K562 (cell line): Measurements from ENCODE around the gene MPIG6B. TPM values are rescaled to one million over a fixed set of nuclear protein-coding genes. Genes with fewer than 3 reads are reported as not detected.

Experiments used
- BRF1 ChIP-seq: IDR thresholded peaks from 3 replicates; pipeline ENCODE4 v1.6.1; 2011; ENCODE audit warnings: borderline replicate concordance, mild to moderate bottlenecking; ENCODE audit not compliant: insufficient read length; ENCODE audit errors: extremely low read depth
- EP300 ChIP-seq: IDR thresholded peaks from 2 replicates; pipeline ENCODE4 v1.6.1; 2012; ENCODE audit warnings: low read length, improper control_type of control experiment
- HDAC2 ChIP-seq: fragments of 450-650 bp; IDR thresholded peaks from 2 replicates; pipeline ENCODE4 v1.6.1; 2016; ENCODE audit warnings: mild to moderate bottlenecking
- NEUROD1 ChIP-seq: fragments of 150-350 bp; IDR thresholded peaks from 2 replicates; pipeline ENCODE4 v1.6.1; 2014; ENCODE audit warnings: borderline replicate concordance, low read length, low read depth; ENCODE audit not compliant: partially characterized antibody
- PHB ChIP-seq: fragments of 250-450 bp; sonication (Bioruptor Pico); IDR thresholded peaks from 2 replicates; pipeline ENCODE4 v1.5.0; 2021
- RFX7 ChIP-seq: fragments of 250-450 bp; sonication (Bioruptor Pico); IDR thresholded peaks from 2 replicates; pipeline ENCODE4 v1.5.1; 2021; ENCODE audit warnings: mild to moderate bottlenecking
- ZBTB11 ChIP-seq, 3 experiments: fragments of 200-800 bp in 1 of 3; fragments of 250-450 bp in 1 of 3; fragments of 450-650 bp in 1 of 3; sonication (Bioruptor Pico) in 1 of 3; sonication (Bioruptor generic) in 1 of 3; formaldehyde crosslinking in 1 of 3; IDR thresholded peaks; 2 replicates each; pipeline versions ENCODE4 v1.6.1 to v1.8.0; 2016 to 2022; ENCODE audit warnings: mild to moderate bottlenecking in 2 of 3, missing genetic modification characterization in 2 of 3, missing compliant biosample characterization in 1 of 3, moderate library complexity in 1 of 3
- ZNF644 ChIP-seq: fragments of 200-800 bp; sonication (Bioruptor generic); IDR thresholded peaks from 2 replicates; pipeline ENCODE4 v1.6.1; 2016; ENCODE audit warnings: low read depth, missing genetic modification characterization, missing compliant biosample characterization
- polyA plus RNA-seq, 8 experiments: library from polyadenylated mRNA; depleted of rRNA in 4 of 8; stranded (reverse) in 5 of 8; unstranded in 3 of 8; fragments of >200 nt; fragmentation: Nextera tagmentation in 2 of 8; fragmentation: Illumina TruSeq in 1 of 8; extraction: Ambion mirVana in 2 of 8; extraction: Trizol in 1 of 8; gene quantifications; 2 replicates each; pipeline versions ENCODE4 v1.2.1 to v1.2.3, GENCODE V29; 2011 to 2014; ENCODE audit warnings: inconsistent platforms in 1 of 8, missing spikeins in 1 of 8
- total RNA-seq, 7 experiments: library from RNA; depleted of rRNA in 6 of 7; stranded (reverse); fragments of >200 nt in 6 of 7; fragmentation: Illumina TruSeq in 2 of 7; extraction: Trizol in 2 of 7; gene quantifications; 2 replicates each; pipeline versions ENCODE4 v1.2.1 to v1.2.3, GENCODE V29; 2011 to 2021; ENCODE audit warnings: low replicate concordance in 1 of 7
- TF ChIP-seq, protein P1 (sequence below): fragments of 250-450 bp; sonication (Bioruptor Pico); IDR thresholded peaks from 2 replicates; pipeline ENCODE4 v1.4.0; 2020; ENCODE audit warnings: mild to moderate bottlenecking, moderate library complexity
- TF ChIP-seq, protein P2 (sequence below), 2 experiments: fragments of 450-650 bp; conservative IDR thresholded peaks; 2 replicates each; pipeline ENCODE4 v1.6.1; 2017; ENCODE audit warnings: mild to moderate bottlenecking in 2 of 2, moderate library complexity in 2 of 2

MPIG6B gene
- total and polyA plus RNA-seq, 9 of the 15 experiments (the other 6 are each of a cell fraction or from before 2014, with no cell fraction given) = 0.11 to 1.2 (median 0.28) TPM; not detected in 1

DNA sequence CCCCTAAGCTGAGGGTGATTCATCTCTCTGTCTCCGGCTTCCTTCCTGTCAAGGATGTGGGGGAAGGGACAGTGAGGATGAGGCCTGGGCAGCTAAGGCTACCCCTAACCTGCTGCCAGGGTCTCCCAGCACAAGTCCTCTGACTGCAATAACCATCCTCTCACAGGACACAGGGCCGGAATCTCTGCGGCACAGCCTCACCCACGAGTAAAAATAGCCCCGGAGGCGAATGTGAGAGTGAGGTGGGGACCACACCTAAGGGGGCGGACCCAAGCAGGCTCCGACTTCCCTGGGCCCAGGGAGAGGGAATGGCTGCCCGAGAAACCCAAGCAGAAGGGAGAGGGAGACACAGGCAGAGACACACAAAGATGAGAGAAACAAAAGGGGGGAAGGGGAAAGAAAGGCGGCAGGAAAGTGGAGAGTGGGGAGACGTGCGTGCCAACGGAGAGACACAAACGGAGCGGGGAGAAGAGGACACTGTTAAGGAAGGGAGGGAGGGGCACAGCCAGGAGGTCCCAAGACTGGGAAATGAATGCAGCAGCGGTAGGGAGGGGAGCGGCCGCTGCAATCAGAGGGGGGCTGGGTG is 11.7 kb downstream of the MPIG6B start (continued):
- TF ChIP-seq, protein P1, sequence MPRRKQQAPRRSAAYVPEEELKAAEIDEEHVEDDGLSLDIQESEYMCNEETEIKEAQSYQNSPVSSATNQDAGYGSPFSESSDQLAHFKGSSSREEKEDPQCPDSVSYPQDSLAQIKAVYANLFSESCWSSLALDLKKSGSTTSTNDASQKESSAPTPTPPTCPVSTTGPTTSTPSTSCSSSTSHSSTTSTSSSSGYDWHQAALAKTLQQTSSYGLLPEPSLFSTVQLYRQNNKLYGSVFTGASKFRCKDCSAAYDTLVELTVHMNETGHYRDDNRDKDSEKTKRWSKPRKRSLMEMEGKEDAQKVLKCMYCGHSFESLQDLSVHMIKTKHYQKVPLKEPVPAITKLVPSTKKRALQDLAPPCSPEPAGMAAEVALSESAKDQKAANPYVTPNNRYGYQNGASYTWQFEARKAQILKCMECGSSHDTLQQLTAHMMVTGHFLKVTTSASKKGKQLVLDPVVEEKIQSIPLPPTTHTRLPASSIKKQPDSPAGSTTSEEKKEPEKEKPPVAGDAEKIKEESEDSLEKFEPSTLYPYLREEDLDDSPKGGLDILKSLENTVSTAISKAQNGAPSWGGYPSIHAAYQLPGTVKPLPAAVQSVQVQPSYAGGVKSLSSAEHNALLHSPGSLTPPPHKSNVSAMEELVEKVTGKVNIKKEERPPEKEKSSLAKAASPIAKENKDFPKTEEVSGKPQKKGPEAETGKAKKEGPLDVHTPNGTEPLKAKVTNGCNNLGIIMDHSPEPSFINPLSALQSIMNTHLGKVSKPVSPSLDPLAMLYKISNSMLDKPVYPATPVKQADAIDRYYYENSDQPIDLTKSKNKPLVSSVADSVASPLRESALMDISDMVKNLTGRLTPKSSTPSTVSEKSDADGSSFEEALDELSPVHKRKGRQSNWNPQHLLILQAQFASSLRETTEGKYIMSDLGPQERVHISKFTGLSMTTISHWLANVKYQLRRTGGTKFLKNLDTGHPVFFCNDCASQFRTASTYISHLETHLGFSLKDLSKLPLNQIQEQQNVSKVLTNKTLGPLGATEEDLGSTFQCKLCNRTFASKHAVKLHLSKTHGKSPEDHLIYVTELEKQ (CRISPR knock-in tag) = 0 out of 2 replicates have a peak, but pooled peaks have one; percentile 9
- TF ChIP-seq RFX7 (CRISPR knock-in tag) (no peak), ZBTB11 (CRISPR knock-in tag; IDR thresholded peaks at IDR 0.05) (peak in 1 of 3 experiments; percentile 14; a peak in 1 of 6 replicates), BRF1 (no peak), PHB (CRISPR knock-in tag) (no peak), EP300 (peak; percentile 88), NEUROD1 (peak; percentile 92), HDAC2 (peak; percentile 89), ZNF644 (tag) (no peak)
- TF ChIP-seq, protein P2, sequence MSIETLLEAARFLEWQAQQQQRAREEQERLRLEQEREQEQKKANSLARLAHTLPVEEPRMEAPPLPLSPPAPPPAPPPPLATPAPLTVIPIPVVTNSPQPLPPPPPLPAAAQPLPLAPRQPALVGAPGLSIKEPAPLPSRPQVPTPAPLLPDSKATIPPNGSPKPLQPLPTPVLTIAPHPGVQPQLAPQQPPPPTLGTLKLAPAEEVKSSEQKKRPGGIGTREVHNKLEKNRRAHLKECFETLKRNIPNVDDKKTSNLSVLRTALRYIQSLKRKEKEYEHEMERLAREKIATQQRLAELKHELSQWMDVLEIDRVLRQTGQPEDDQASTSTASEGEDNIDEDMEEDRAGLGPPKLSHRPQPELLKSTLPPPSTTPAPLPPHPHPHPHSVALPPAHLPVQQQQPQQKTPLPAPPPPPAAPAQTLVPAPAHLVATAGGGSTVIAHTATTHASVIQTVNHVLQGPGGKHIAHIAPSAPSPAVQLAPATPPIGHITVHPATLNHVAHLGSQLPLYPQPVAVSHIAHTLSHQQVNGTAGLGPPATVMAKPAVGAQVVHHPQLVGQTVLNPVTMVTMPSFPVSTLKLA (conservative IDR thresholded peaks at IDR 0.05) = no peak
